OCI-M2 (cell line): ENCODE data around the gene NRBF2.

Experiments
- DNase-seq: peaks from one replicate; lab custom pipeline; 2025; ENCODE audit not compliant: unreplicated experiment; lab: John Stamatoyannopoulos, UW

NRBF2 gene

GRCh38 chr10:63157845-63158624 is 24.9 kb downstream of the NRBF2 start:
- DNase-seq, result no peak

GRCh38 chr10:63161592-63161991 is 28.5 kb downstream of the NRBF2 start:
- no peak for DNase-seq

GRCh38 chr10:63164166-63164623 is 31.1 kb downstream of the NRBF2 start:
- no peak for DNase-seq

GRCh38 chr10:63165249-63165648 is 32.1 kb downstream of the NRBF2 start:
- DNase-seq, result no peak

GRCh38 chr10:63166742-63167258 is 33.7 kb downstream of the NRBF2 start:
- DNase-seq, result no peak

GRCh38 chr10:63168821-63169462 is 35.8 kb downstream of the NRBF2 start:
- no peak for DNase-seq

GRCh38 chr10:63169624-63170023 is 36.5 kb downstream of the NRBF2 start:
- no peak for DNase-seq

GRCh38 chr10:63171255-63171855 is 38.2 kb downstream of the NRBF2 start:
- DNase-seq, result no peak

GRCh38 chr10:63171926-63172325 is 38.8 kb downstream of the NRBF2 start:
- no peak for DNase-seq

- DNase-seq, result no peak
These were observed 40.5 kb downstream of the NRBF2 start for GRCh38 chr10:63173468-63174232.

GRCh38 chr10:63175534-63175933 is 42.4 kb downstream of the NRBF2 start:
- DNase-seq, result no peak

- no peak for DNase-seq
These were observed 59.7 kb downstream of the NRBF2 start for GRCh38 chr10:63192826-63193225.

GRCh38 chr10:63197344-63198092 is 64.4 kb downstream of the NRBF2 start:
- no peak for DNase-seq

- no peak for DNase-seq
These were observed 66.6 kb downstream of the NRBF2 start for GRCh38 chr10:63199716-63200115.

GRCh38 chr10:63200431-63200830 is 67.3 kb downstream of the NRBF2 start:
- no peak for DNase-seq

GRCh38 chr10:63201118-63201517 is 68.0 kb downstream of the NRBF2 start:
- DNase-seq, result no peak
